MM.1S (cell line): Measurements from ENCODE around the gene LY86.

Experiments
- EZH2 ChIP-seq: fragments of 300-600 bp; sonication (generic); optimal IDR thresholded peaks from 2 replicates; pipeline ENCODE3; 2017; ENCODE audit warnings: low read depth, mild to moderate bottlenecking, antibody characterized with exemption, low read length, mixed read lengths
- EZH2phosphoT487 ChIP-seq: fragments of 300-600 bp; sonication (generic); IDR thresholded peaks from 2 replicates; pipeline ENCODE4 v1.6.1; 2018; ENCODE audit warnings: antibody characterized with exemption, low read length
- TF ChIP-seq, protein P1 (sequence below): fragments of 300-600 bp; sonication (generic); IDR thresholded peaks from 2 replicates; pipeline ENCODE4 v1.5.1; 2016; ENCODE audit warnings: antibody characterized with exemption, low read length, mixed read lengths

DNA sequence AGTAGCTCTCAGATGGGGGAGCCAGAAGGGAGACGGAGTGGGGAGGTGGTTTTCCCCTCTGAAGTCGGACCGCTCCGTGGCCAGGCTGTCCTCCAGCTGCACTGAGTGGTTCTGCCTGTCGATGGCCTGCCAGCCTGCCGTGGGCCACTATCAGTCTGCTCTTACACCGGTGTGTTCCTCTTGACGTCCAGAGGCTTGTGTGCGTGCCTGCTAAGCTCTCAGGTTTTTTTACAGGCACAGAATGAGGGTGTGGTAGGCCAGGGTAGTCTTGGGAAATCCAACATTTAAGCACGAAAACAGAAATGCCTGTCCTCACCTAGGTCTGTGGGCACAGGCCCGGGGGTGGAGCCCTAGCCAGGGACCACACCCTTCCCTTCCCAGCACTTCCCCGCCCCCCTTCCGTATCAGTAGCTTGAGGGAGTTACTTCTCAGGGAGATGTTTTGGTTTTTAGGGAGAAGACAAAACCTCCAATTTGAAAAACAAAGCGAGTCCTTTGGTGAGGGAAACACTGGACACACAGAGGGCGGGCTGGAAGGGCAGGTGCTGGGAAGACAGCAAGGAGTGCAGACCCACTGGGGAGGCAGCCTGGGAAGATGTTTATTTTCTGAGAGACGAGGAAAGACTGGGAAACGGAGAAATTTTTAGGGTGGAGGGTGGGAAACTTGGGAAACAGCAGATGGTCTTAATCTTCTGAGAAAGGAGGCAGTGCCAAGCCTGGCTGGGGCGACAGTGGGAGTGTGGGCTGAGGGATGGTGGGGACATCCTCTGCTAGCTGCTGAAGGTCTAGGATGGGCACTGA, 106.5 kb downstream of the LY86 start:
- TF ChIP-seq, protein P1, sequence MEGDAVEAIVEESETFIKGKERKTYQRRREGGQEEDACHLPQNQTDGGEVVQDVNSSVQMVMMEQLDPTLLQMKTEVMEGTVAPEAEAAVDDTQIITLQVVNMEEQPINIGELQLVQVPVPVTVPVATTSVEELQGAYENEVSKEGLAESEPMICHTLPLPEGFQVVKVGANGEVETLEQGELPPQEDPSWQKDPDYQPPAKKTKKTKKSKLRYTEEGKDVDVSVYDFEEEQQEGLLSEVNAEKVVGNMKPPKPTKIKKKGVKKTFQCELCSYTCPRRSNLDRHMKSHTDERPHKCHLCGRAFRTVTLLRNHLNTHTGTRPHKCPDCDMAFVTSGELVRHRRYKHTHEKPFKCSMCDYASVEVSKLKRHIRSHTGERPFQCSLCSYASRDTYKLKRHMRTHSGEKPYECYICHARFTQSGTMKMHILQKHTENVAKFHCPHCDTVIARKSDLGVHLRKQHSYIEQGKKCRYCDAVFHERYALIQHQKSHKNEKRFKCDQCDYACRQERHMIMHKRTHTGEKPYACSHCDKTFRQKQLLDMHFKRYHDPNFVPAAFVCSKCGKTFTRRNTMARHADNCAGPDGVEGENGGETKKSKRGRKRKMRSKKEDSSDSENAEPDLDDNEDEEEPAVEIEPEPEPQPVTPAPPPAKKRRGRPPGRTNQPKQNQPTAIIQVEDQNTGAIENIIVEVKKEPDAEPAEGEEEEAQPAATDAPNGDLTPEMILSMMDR: no peak
- TF ChIP-seq EZH2: no peak
- TF ChIP-seq EZH2phosphoT487: no peak
